Measurements from ENCODE around the gene TEKT5.

The TEKT5 gene

DNA sequence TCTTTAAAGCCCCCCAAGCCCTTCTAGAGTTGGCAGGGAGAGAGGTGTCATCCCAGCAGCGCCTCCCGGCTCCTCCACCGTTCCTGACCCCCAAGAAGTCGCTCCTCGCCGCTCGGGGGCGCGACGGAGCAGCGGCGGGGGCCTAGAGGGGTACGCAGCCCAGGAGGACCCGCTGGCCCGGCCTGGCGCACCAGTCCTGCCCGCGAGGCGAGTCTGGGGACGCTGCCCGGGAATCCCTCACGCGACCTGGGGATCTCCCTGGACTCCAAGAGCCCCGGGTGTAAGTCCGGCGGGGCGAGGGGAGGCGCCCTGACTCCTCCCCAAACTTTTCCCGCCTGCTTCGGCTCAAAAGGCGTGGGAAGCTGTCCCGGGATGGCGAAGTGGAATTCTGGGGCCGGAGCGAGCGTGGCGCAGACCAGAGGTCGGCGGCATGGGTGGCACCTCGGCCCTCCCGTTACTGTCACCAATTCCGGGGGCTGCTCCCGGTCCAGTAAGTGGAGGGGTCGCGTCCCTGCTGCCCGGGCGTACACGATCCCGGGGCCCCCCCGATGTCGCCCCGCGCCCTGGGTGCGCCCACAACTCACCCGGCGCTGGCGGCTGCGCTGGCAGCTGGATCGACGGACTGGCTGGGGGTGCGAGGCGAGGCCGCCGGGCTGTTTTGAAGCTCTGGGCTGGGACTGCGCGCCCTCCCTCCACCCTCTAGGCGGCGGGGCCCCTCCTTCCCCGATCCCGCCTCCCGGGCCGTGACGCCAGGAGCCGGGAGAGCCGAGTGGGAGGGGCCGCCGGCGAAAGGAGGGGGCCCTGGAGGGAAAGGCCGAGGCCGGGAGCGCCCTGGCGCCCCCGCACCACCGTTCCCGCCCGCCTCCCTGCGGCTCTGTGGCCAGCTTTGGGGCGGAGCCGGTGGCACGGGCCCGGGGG is 114.5 kb downstream of the TEKT5 start, which contains the start of gene EMP2:
Gene EMP2 (minus strand): TSS at position 634 of the 918 bp plus-strand sequence. CDS start 32,981 bp downstream, outside the sequence.
- peak; percentile 57 for DNase-seq (ENCODE audit: low read depth)

DNA sequence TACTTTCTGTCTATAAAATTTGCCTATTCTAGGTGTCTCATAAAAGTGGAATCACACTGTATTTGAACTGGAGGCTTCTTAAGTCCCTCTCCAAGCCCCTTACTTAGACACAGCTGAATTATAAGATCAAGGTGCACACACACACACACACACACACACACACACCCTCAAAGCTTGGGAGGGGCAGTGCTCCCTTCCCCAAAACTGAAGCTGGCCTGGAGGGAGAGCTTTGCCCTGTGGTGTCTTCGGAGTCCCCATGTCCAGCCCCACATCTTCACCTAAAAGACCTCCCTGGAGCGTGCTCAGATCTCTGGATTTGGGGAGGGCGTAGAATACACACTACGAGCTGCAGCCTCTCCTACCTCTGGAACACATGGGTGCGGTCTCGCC is 115.2 kb downstream of the TEKT5 start:
- no peak for DNase-seq (ENCODE audit: low read depth)

DNA sequence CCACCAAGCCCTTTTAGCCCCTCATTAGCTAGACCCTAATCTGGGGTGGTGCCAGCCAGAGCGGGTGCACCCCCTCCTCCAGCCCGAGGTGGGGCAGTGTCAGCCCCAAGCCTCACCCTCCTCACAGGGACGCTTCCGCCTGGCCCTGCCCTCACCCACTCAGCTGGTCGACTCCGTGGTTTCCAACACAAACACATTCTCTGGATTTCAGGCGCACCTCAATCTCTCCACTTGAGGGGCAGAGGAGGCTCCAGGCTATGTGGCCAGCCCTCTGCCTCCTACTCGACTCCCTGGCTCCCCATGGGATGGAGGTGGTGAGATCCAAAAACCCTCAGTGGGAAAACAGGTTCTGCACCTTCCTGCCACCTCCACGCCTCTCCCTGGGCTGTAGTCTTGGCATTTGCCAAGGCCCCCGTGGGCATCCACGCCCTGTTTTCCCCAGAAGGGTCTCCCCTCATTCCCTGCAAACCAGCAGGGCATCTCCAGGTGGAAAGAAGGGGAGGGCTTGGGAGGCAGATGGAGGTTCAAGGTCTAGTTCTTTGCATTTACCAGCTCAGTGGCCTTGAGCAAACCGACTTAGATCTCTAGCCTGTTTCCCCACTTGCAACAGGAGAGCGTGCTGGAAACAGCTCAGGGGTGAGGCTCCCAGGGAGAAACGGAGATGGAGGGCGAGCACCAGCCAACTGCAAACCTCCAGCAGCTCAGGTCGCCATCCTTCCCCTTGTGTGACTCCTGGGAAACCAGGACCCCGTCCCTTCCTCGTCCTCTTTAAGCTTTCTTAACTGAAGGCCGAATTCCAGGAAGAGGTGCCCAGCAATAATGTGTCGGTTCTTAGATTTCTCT is 116.0 kb downstream of the TEKT5 start:
- no peak for DNase-seq (ENCODE audit: low read depth)
